Jurkat, Clone E6-1 (cell line): ENCODE measurements around the gene KCNN1.

Experiments used
- DNase-seq: peaks from one replicate; pipeline ENCODE4 v3.0.0-alpha.2; 2011; ENCODE audit warnings: low read depth, low spot score
- H3K4me3 ChIP-seq: 2 replicates; pipeline ENCODE4 v1.5.1; 2011; ENCODE audit warnings: mild to moderate bottlenecking, low read length, control low read depth, moderate library complexity

The KCNN1 gene

DNA sequence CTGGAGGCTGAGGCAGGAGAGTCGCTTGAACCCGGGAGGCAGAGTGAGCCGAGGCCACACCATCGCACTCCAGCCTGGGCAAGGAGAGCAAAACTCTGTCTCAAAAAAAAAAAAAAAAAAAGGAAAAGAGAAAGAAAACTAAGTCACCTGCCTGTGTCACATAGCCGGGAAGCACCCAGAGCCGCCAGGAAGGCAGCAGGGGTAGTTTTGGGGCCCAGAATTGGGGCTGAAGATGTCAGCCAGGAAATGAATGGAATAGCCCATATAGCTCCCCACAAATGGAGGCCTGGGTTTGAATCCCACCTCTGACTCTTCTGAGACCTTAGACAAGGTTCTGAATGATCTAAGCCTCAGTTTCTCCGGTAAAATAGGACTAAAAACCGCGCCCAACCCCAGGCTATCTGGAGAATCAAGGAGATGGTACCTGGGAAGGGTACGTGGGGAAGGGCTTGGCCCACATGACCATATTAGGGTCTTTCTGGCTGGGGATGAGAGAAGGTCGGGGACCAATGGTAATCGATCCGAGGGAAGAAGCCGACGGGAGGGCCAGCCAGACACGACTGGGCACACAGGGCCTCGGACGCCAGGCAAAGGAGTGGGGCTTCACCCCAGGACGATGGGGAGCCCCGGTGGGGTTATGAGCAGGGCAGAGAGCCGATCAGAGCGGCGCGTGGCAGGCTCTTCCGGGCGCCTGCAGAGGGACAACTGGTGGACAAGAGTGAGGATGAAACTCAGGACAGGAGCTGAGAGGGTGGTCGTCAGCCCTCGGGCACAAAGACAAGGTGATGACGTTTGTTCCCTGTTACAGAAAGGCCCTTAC is 19.7 kb upstream of the KCNN1 start:
- no peak for DNase-seq
- H3K4me3 ChIP-seq = peak overlapping the region; percentile 59

DNA sequence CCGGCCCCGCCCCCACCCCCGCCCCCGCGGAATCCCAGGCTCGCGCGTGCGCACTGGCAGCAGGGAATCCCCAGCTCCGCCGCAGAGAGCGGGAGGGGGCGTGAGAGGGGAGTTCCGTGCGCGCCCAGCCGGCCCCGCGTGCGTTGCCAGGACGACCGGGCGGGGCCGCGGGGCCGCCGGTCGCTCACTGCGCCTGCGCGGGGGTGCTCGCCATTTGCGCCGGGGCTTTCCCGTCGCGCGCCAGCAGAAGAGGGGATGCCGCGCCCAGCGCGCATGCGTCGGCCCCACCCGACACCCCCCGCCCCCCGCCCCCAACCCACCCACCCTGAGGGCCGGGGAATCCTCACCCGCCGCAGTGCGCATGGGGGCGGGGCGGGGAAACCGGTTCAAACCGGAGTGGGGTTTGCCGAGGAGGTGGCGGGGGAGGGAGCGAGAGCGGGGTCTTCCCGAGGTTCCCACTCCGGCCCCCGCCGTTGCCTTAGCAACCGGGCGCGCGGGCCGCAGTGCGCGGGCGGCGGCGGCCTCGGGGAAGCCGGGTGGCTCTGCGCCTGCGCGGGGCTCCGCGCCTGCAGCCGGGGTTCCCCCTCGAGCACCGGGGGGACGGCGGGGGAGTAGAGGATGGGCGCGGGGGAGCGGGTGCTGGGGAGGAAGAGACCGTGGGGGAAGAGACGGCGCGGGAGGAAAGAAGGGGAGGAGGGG is 18.9 kb upstream of the KCNN1 start:
- H3K4me3 ChIP-seq = peak overlapping the region; percentile 59
- peak; percentile 83 for DNase-seq

GRCh38 chr19:17948514-17948900 is 18.4 kb upstream of the KCNN1 start:
- H3K4me3 ChIP-seq = peak overlapping the region; percentile 49
- DNase-seq = no peak

DNA sequence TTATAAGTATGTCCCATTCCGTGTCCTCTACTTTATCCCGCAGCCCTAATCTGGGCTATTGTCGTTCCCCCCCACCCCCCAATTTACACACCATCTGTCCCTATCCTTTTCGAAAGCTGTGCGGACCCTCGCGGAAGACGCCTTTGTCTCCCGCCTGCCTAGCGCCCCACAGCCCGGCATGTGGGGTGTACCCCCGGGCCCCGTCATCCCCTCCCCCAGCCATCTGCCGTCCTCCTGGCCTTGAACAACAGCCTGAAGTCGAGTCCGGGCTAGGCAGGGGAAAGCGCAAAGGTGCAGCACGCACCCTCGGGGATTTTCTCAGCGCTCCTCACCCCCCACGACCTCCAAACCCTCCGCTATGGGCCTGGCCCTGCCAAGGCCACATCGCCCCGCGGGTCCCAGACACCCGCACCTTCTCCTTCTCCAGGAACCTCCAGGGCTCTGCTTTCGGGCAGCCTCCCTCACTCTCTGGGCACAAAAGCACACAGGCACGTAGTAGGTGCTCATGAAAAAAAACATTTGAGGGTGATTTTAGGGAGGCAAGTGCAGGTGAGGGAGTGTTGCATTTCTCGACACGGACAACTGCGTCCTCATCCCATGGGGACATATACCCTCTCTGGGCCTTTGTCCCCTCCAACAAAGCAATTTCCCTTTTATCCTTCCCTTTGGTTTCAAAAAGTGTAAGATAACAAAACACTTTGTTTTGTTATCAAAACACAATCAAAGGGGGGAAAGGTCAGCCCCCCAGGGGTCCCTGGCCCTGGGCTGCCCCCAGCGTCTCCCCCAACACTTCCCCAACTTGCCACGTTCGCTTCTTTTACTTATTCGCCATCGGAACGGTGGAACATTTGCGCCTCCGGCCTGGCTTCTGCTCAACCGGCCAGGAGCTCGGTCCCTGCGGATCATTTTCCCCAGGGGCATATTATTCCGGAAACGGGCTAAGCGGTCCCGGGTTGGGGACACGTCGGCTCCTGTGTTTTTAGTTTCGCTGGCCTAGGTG is 17.7 kb upstream of the KCNN1 start:
- H3K4me3 ChIP-seq = peak overlapping the region; percentile 49
- DNase-seq = no peak

- H3K4me3 ChIP-seq = peak overlapping the region; percentile 41
- no peak for DNase-seq
These were observed 17.0 kb upstream of the KCNN1 start for GRCh38 chr19:17949956-17950309.

DNA sequence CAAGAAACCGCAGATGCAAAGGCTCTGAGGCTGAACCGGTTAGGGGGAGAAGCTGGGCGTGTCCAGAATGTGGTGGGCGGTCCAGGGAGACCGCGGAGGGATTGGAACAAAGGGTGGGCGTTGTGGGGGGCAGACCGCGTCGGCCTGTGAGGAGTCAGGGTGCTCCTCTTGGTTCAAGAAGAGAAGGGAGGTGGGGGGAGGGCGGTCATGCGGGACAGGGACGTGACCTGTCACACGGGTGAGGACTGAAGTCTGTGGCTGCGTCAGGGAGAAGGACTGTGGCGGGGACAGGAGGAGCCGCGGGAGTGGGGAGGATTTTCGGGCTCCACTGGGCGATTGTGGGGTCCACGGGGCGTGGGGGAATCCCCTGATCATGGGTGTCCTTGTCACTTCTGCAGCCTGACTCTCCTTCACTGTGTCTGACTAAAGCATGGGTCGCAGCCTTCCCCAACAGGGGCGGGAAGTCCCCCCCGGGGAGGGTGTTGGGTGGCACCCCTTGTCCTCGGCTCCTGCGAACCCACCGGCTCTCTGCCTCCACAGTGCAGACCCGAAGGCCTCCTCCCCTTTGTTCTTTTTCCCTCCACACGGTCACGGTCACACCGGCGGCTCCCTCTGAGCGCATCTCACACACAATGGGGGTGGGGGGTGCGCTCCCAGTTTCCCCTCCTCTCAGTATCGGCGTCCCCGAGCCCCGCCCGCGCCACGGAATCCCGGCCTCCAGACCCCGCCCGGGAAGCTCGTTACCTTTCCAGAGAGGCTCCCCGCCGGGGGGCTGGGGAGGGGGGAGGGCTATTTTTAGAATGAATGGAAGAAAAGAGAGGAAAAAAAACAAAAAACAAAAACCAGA is 16.4 kb upstream of the KCNN1 start:
- DNase-seq = no peak
- H3K4me3 ChIP-seq = peak overlapping the region; percentile 41

GRCh38 chr19:17951157-17951989 is 15.5 kb upstream of the KCNN1 start:
- no peak overlapping the region for H3K4me3 ChIP-seq

GRCh38 chr19:17951990-17952976 is 14.6 kb upstream of the KCNN1 start:
- DNase-seq = no peak

More at GRCh38 chr19:17951157-17951989, 15.5 kb upstream of the KCNN1 start:
- DNase-seq = no peak

GRCh38 chr19:17953316-17953801 is 13.5 kb upstream of the KCNN1 start:
- H3K4me3 ChIP-seq = no peak overlapping the region
- DNase-seq = no peak

More at GRCh38 chr19:17951990-17952976, 14.6 kb upstream of the KCNN1 start:
- H3K4me3 ChIP-seq = no peak overlapping the region

GRCh38 chr19:17953869-17954268 is 13.0 kb upstream of the KCNN1 start:
- H3K4me3 ChIP-seq = no peak overlapping the region
- no peak for DNase-seq

DNA sequence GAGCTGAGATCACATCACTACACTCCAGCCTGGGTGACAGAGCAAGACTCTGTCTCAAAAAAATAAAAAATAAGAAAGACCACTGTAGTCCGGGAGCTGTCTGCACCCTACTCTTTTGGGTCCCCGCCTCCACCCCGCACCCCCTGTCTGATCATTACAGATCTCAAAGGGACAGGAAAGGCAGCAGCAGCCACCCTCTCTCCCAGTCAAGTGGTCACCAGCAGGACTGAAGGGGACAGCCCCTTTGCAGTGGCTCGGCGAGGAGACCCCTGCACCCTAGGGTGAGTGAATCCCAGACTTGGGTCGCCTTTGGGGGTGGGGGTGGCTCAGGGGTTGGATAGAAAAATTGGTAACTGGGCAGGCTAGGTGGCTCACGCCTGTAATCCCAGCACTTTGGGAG is 12.5 kb upstream of the KCNN1 start:
- DNase-seq = no peak

DNA sequence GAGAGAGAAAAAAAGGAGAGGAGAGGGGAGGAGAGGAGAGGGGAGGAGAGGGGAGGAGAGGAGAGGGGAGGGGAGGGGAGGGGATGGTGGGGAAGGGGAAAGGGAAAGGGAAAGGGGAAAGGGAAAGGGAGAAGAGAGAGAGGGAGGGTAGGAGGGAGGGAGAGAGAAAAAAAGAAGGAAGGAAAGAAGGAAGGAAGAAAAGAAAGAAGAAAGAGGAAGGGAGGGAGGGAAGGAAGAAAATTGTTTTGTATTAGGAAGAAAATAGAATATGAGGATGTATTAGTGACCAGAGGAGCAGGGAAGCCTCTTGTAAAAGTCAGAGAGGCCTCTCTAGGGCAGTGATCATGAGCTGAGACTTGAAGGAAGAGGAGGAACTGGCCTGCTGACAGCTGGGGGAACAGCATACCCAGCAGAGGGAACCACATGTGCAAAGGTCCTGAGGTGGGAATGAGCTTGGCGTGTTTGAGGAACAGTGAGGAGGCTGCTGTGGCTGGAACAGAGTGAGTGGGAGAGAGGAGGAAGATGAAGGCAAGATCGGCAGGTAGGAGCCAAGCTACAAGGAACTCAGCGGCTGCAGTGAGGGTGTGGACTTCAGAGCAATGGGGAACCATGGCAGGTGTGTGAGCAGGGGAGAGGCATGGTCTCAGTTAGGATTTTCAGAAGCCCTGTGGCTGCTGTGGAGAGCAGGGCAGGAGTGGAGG is 9.6 kb upstream of the KCNN1 start:
- DNase-seq = no peak
- no peak overlapping the region for H3K4me3 ChIP-seq

More for the DNA sequence above, 12.5 kb upstream of the KCNN1 start:
- H3K4me3 ChIP-seq = no peak overlapping the region

GRCh38 chr19:17957885-17958284 is 9.0 kb upstream of the KCNN1 start:
- H3K4me3 ChIP-seq = no peak overlapping the region
- DNase-seq = no peak

DNA sequence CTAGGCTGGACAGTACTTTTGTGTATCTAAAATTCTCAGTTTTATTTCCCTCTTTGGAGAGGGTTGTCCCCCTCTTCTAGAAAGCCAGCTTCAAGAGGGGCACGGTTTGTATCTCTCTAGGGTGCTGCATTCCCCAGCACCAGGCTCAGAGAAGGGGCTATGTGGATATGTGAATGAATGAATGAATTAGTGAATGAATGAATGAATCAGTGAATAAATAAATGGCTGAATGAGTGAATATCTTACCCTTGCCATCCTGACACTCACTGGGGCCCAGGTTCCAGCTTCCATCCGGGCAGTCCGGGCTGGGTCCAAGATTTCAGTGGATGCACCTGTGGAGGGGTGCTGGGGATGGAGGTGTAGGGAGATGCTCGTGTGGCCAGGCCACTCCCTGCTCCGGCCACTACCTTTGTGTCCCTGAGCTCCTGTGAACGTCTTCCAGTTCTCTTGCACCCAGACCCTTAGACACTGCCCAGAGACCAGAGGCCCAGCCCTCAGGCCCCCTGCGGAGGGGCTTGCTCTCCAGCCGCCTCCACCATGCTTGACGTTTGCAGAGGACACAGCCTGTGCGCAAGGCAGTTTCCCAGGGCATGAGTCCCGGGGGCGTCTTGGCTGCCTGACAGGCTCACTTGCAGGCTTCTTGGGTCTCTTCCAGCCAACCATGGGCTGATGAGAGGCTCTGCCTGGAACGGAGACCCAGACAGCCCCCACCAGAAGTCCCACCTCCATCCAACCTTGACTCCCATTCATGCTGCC is 2.8 kb upstream of the KCNN1 start:
- H3K4me3 ChIP-seq = no peak overlapping the region

More for the DNA sequence above, 2.8 kb upstream of the KCNN1 start:
- no peak for DNase-seq
